Activated CD4-positive, alpha-beta T cell treated with anti-CD3 and anti-CD28 coated beads for 24 hours (primary cell): ENCODE measurements around the gene HCK.

Experiments used
- DNase-seq, 2 donors: peaks; one replicate each; pipeline ENCODE4 v3.0.0-alpha.2; 2020; ENCODE audit warnings: low read depth in 2 of 2

HCK gene

DNA sequence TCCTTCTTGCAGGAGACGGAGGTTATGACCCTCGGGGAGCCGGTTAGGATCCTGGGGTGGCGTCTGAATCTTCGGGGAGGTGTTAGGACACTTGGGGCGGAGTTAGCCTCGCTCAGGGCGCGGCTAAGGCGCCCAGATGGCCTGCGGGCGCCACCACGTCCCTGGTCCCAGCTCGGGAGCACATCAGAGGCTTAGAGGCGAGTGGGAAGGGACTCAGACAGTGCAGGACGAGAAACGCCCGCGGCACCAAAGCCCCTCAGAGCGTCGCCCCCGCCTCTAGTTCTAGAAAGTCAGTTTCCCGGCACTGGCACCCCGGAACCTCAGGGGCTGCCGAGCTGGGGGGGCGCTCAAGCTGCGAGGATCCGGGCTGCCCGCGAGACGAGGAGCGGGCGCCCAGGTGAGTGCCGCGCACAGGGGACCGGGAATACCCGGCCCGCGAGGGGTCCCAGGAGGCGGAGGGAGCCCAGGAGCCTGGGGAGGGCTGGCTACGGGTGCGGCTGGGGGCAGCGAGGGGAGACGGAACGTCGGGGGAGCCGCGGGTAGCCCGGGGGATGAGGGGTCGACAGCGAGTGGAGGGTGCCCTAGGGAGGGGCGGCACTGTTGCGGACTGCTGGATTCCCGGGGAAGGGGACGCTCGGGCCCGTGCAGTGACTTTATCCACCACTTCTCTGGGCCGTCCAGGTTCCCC, at the start of gene HCK:
Gene HCK (plus strand): TSS at position 153 of the 688 bp plus-strand sequence.
- no peak for DNase-seq

DNA sequence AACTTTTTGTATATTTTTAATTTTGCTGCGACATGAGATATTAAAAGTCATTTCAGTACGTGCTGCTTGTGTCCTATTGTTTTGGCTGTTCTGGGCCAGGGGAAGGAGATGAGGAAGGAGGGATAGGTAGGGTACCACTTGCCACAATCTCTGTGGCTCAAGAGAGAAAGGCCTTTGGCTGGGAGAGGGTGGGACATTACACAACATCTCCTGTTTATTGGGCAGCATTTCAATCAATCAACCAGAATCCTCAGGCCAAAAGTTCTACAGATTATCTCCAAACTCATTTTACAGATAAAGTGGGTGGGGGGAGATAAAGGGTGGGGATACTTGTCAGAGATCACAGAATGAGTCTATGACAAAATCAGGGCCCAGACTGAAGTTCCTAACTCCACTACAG, 48.7 kb upstream of the HCK start:
- no peak for DNase-seq

DNA sequence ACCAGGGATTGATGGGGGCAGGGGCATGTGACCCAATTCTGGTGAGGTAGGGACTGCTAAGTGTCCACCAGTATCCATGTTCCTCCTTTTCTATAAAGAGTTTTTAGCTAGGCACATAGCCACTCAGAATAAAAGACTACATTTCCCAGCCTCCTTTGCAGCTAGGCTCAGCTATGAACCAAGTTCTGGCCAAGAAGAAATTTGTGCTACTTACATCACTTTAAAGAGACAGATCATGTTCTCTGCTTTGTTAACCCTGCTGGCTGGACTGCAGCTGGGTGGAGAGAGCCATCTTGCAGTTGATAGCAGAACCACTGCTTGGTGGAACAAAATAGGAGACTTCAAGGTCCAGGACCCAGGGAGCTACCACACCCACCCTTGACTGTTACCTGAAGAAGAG, 47.1 kb upstream of the HCK start:
- DNase-seq, result no peak

DNA sequence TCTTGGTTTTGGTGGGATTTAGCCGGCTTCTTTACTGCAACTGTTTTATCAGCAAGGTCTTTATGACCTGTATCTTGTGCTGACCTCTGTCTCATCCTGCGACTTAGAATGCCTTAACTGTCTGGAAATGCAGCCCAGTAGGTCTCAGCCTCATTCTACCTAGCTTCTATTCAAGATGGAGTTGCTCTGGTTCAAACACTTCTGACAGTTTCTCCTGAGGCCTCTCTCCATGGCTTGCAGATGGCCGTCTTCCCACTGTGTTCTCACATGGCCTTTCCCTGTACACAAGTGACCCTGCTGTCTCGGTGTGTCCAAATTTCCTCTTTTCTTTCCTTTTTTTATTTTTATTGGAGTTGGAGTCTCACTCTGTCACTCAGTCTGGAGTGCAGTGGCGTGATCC, 46.0 kb upstream of the HCK start:
- no peak for DNase-seq

DNA sequence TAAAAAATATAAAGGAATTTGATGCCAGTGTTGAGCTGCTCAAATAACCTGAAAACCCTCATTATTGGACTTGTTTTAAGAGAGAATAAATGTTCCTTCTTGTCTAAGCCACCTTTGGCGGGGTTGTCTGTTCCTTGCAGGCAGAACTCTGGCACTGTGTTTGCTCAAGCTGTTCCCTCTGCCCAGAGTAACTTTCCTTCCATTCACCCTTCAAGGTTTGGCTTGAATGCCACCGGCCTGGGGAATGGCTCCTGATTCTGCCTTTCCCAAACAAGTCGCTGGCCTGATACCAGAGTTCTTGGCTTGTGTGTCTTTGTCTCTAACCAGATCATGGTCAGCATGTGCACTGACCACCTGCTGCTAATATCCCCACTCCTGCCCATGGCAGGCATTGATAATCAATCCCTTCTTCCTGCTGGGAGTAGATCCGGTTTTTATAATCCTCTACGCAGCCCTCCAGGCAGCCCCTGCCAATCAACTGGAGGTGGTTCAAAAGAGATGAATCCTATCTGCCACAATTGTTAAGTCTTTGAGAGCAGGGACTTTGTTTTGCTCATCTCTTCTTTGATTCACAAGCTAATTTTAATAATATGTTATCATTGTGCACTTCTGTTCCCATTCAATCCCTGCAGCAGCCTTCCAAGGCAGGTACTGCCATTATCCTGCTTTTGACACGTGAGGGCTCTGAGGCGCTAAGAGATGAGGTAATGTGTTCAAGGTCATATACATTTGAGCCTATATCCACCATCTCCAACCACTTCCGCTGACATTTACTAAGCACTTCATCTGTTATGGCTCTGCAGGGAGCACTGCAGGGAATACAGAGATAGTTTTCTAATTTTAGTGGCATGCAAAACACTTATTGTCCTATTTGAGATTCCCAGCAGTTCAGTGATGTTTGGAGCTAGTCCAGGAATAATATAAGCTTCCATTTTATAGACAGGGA, 44.9 kb upstream of the HCK start:
- DNase-seq, result no peak

DNA sequence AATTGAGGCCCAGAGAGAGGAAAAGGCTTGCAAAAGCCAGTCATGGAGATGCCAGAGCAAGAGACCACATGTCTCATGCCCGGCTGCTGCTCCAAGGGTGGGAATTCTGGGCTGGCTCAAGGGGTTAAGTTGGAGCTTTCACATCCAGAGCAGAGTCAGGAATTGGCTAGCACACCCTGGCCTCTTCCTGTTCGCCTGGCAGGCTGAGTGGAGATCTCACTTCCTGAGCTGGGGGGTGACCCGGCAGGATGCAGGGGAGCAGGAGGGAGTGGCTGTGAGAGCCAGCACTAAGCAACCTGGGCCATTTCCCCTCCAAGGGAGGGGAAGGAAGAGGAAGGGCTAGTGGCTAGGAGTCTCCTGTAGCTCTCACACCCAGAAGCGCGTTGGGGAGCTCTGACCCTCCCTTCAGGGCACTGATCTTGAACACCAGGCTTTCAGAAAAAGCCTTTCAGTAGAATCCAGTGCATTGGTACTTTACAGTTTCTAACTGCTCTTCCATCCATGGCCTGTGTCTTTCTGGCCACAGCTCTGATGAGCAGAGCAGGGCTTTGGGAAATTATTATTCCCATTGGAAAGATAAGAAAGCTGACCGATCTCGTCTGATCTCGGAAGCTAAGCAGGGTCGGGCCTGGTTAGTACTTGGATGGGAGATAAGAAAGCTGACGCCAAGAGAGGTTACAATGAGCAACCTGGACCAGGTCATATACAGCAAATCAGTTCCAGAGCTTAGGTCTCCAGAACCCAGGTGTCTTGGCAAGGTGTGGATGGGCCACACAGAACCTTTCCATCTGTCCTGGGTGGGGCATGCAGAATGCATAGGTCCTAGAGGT, 44.0 kb upstream of the HCK start:
- DNase-seq, result no peak

DNA sequence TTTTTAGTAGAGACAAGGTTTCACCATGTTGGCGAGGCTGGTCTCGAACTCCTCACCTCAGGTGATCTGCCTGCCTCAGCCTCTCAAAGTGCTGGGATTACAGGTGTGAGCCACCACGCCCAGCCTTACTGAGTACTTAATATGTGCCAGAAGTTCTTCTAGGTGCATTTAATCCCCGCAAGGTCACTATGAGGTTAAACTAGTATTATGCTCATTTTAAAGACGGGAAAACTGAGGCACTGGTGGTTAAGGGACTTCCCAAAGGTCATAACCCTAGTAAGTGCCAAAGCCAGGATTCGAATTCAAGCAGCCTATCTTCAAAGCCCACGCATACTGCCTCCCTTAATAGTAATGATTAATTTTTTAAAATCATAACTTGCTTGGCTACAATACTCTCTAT, 42.5 kb upstream of the HCK start:
- DNase-seq, result no peak

DNA sequence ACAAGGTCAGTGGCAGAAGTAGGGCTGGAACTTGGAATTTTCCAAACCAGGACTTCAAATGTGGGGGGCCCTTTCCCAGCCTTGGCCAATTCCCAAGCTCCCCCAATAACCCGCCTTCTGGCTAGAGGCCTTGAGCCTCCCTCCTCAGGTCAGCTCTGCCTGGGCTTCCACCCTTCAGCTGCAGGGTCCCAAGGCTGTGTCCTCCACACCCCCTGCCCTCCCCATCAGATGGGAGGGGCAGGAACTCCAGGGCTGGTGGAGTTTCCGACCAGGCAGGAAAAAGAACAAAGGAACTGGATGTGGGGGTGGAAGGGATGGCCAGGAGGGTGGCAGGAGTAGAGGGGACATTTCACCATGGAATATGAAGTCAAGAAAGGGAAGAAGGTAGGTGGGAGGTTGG, 41.9 kb upstream of the HCK start, which contains the start of gene CCM2L:
Gene CCM2L (plus strand): TSS at position 338 of the 400 bp plus-strand sequence. CDS start 17 bp downstream, at position 355.
- no peak for DNase-seq

DNA sequence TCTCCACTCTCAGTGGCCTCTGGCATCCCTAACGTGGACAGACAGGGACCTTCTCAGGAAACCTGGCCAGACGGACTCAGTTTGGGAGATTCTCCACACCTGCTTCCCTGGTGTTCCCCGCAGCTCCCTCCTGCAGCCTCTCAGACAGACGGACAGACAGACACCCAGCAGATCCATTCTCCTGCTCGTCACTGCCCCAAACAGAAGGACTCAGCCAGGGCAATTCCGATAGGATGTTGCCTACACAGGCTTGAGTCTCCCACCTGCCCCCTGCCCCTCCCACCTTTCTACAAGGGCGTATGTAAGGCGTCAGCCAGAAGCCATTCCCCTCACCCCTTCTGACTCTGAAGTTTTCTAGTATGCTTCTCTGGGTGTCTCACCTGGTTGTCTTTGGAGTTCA, 41.4 kb upstream of the HCK start:
- no peak for DNase-seq

DNA sequence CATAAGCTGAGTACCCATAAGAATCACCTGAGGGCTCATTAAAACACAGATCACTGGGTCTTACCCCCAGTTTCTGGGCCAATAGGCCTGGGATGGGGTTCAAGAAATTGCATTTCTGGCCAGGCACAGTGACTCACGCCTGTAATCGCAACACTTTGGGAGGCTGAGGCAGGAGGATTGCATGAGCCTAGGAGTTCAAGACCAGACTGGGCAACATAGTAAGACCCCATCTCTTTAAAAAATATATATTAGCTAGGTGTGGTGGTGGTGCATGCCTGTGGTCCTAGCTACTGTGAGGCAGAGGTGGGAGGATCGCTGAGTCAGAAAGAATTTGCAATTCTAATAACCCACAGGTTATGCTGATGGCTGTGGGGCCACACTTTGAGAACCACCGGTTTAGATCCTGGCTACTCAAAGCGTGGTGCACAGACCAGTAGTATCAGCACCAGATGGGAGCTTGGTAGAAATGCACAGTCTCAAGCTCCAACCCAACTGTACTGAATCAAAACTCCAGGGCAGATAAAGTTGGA, 39.8 kb upstream of the HCK start:
- DNase-seq, result no peak

DNA sequence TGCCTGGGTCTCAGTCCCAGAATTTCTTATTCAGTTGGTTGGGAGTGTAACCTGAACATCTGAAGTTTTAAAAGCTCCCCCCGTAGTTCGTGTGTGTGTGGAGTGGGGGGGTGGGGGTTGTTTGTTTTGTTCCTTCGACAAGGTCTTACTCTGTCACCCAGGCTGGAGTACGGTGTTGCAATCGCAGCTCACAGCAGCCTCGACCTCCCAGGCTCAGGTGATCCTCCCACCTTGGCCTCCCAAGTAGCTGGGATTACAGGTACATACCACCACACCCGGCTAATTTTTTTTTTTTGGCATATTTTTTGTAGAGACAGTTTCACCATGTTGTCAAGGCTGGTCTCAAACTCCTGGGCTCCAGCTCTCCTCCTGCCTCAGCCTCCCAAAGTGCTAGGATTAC, 38.7 kb upstream of the HCK start:
- DNase-seq, result no peak

DNA sequence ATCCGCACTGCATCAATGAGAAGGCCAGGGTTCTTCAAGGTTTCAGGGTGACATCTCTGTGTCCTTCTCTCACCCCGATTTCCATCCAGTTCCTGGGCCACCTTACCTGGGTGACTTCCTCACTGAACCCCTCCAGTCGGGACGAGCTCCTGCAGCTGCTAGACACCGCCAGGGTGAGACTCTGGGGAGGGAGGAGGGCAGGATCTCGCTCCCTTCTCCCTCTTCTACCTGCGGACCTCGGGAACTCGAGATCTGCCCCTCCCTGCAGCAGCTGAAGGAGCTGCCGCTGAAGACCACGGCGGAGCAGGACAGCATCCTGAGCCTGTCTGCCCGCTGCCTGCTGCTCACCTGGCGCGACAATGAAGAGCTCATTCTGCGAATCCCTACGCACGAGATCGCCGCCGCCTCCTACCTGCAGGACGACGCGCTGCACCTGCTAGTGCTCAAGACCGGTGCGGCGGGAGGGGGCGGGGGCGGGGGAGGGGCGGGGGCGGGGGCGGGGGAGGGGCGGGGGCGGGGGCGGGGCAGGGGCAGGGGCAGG, 34.3 kb upstream of the HCK start:
- no peak for DNase-seq

DNA sequence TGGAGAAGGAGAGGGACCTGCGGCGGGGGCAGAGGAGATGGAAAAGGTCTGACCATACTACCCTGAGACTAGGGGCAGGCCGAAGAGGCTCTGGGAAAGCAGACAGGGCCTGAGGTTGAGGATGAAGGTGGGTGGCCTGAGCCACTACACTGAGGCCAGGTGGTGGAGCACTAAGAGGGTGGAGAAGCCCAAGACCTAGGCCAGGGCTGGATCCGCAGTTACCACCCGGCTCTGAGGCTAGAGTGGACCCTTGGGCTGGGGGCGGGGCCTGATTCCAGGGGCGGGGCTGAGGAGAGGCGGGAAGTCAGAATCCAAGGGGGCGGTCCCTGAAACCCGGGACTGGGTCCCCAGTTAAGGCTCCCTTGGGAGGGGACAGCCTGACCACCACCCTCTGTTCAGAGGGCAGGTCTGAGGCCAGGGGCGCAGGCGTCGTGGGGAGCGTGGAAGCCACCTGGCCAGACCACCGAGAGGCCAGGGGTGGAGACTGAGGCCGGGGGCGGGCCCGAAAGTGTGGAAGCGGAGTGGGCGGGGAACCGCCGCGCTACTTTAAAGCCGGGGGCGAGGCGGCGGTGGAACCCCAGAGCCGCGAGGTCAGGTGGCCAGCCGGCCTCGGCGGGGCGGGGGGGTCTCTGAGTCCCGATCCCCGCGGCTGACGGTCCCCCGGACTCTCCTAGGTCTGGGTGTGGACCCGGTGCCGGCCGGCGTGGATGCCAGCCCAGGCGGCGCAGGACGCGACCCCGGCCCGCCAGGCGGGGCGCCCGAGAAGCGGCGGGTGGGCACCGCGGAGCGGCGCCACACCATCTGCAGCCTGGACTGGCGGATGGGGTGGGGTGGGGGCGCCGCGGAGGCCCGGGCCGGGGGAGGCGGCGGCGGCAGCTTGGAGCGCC, 33.5 kb upstream of the HCK start:
- peak; percentile 20 to 46 for DNase-seq

DNA sequence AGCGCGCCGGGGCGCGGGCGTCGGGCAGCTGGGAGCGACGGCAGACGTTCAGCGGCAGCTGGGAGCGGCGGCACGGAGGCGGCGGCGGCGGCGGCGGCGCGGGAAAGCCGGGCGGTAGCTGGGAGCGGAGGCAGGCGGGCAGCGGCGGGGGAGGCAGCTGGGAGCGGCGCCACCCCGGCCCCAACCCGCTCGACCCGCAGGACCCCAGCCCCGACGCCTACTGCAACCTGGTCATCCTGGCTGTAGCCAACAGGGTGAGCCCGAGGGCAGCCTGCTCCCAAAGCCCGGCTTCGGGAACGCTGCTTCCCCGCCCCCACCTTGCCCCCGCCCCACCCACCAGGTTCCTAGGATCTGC, 32.9 kb upstream of the HCK start:
- DNase-seq, result no peak

DNA sequence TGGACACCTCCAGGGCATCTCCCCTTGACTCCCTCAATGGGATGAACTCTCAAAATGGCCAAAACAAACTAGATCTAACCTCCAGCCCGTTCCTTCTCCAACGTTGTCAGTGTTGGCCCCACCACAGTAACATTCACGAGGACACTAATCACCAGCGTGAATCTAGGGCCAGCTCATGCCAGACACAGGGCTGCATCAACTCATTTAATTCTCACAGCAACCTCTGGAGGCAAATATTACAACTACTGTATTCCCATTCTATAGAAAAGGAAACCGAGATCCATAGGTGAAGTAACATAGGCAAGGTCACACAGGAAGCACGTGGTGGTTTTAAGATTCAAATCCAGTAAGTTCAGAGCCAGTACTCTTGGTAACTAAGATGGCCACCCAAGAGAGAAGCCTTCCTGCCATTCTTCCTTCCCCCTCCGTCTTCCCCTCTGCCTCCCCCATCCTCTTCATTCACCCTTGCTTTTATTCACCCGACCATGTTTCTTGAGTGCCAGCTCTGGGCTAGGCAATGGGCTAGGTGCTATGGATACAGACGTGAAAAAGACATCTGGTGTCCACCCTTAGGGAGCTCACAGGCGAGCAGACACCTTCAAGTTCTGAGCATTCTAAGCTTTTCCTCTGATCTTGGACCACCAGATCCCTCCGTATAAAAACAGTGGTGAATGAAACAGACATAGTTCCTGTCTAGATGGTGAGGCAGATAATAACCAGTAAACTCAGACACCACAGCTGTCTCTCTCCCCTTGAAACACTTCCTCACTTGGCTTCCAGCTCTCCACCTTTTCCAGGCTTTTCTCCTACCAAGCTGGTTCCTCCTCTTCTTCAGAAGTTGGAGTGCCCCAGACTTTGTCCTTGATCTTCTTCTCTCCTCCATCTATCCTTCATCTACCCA, 32.2 kb upstream of the HCK start:
- no peak for DNase-seq

DNA sequence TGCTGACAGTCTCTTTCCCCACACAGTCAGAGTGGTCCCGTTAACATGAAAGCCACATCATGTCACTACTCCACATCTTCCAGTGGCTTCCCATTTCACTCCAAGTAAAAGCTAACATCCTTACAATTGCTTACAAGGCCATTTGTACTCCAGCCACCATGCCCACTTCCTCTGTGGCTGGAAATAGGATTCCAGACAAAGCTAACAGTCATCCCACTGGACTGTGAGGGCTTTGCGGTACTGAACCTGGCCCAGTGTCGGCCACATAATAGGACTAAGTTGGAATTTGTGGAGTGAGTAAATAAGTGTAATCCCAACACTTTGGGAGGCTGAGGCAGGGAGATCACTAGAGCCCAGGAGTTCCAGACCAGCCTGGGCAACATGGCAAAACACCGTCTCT, 31.0 kb upstream of the HCK start:
- no peak for DNase-seq

DNA sequence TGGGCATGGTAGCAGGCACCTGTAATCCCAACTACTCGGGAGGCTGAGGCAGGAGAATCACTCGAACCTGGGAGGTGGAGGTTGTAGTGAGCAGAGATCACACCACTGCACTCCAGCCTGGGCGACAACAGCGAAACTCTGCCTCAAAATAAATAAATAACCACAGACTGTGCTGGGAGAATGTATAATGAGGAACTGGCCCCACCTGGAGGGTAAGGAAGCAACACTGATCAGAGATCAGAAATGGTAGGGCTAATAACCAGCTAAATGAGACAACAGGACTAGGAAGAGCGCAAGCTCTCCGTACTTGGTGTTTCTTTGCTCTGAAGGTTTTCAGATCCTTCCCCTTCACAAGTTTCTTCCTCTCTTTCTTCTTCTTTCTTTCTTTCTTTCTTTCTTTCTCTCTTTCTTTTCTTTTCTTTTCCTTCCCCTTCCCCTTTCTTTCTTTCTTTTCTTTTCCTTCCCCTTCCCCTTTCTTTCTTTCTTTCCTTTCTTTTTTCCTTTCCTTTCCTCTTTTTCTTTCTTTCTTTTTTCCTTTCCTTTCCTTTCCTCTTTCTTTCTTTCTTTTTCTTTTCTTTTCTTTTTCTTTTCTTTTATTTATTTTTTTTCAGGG, 27.3 kb upstream of the HCK start:
- DNase-seq, result no peak

DNA sequence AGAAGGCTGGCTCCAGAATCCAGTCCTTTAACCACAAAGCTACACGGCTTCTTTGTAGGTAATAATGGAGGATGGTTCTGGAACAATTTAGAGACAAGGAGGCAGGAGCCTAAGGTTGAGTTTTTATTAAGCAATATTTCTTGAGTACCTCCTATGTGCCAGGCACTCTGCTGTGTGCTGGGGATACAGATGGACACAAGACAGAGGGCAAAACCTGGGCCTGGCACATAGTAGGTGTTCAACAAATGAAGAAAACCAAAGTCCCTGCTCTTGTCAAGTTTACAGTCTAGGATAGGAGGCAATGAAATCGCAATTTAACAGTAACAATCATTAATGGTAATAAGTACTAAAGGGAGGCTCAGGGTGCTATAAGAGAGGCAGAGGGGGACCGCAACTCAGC, 24.4 kb upstream of the HCK start:
- no peak for DNase-seq

DNA sequence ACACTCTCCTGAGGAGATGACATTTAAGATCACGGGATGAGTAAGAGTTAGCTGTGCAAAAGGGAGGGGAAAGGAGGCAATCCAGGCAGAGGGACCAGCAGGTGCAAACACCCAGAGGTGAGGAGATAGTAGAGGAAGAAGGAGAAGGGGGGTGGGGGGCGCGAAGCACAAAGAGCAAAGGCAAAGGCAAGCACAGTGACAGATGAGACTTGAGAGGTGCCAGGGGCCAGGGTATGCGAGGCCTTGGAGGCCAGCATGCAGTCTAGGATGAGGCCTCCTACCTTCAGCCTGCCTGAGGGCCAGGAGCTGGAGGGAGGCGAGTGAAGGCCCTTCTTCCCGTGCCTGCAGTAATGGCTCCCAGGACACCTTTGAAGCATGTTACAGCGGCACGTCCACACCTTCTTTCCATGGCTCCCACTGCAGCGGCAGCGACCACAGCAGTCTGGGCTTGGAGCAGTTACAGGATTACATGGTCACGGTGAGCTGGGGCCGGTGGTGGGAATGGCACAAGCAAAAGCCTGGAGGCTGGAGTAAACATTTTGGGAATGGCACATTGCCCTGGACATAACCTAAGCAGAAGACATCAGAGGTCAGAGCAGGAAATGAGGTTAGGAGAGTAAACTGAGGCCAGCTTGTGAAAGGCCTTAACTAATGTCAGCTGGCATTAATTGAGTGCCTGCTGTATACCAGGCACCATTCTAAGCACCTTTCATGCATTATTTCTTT, 23.2 kb upstream of the HCK start:
- DNase-seq, result no peak
